Mammary epithelial cell (primary cell): ENCODE measurements around the gene ARFGAP1.

Experiments
- EZH2 ChIP-seq: IDR thresholded peaks from 2 replicates; pipeline ENCODE4 v1.6.1; 2012; ENCODE audit warnings: low read length, inconsistent platforms, borderline replicate concordance
- TF ChIP-seq, protein P1 (sequence below), 2 donors: IDR thresholded peaks in 1 of 2; conservative IDR thresholded peaks in 1 of 2; 2 replicates each; pipeline ENCODE4 v1.5.1; 2011 to 2012; ENCODE audit warnings: inconsistent platforms in 2 of 2, low read length in 2 of 2, mild to moderate bottlenecking in 2 of 2, control low read depth in 1 of 2, low read depth in 1 of 2; ENCODE audit not compliant: insufficient read depth in 1 of 2; ENCODE audit errors: extremely low read depth in 1 of 2

- TF ChIP-seq EZH2, result no peak
- TF ChIP-seq, protein P1, sequence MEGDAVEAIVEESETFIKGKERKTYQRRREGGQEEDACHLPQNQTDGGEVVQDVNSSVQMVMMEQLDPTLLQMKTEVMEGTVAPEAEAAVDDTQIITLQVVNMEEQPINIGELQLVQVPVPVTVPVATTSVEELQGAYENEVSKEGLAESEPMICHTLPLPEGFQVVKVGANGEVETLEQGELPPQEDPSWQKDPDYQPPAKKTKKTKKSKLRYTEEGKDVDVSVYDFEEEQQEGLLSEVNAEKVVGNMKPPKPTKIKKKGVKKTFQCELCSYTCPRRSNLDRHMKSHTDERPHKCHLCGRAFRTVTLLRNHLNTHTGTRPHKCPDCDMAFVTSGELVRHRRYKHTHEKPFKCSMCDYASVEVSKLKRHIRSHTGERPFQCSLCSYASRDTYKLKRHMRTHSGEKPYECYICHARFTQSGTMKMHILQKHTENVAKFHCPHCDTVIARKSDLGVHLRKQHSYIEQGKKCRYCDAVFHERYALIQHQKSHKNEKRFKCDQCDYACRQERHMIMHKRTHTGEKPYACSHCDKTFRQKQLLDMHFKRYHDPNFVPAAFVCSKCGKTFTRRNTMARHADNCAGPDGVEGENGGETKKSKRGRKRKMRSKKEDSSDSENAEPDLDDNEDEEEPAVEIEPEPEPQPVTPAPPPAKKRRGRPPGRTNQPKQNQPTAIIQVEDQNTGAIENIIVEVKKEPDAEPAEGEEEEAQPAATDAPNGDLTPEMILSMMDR (conservative IDR thresholded peaks at IDR 0.05 in 1 of 2, IDR thresholded peaks at IDR 0.05 in 1 of 2; ENCODE audit: extremely low read depth in 1 of 2, insufficient read depth in 1 of 2, low read depth in 1 of 2, low read length in 2 of 2), result no peak
Measured at GRCh38 chr20:63246490-63247288, 25.9 kb upstream of the ARFGAP1 start.
